K562 (cell line): ENCODE data around the gene CCL4. TPM values are rescaled to one million over a fixed set of nuclear protein-coding genes. Genes with fewer than 3 reads are reported as not detected.

ENCODE experiments used
- ATAC-seq: fragments of 200-7000 bp; cut with Tn5 transposase; 3 replicates; pipeline ENCODE4 v1.9.1; 2020; ENCODE audit warnings: moderate library complexity
- BruUV-seq: library from RNA; stranded (reverse); fragments of 400-500 nt; replicated peaks from 2 replicates; lab custom pipeline; 2021; lab: Mats Ljungman, UMichigan
- CTCF ChIA-PET: fragments of 300-600 bp; formaldehyde crosslinking; extraction: SDS; loops from one replicate; lab custom pipeline; 2021; ENCODE audit warnings: low intra/inter-chr PET ratio; lab: Yijun Ruan, JAX
- POLR2A ChIA-PET: fragments of 300-600, 350-650 bp; sonication (Branson Sonifier 250); formaldehyde crosslinking; extraction: SDS; loops from one replicate; lab custom pipeline; 2021; ENCODE audit warnings: antibody characterized with exemption, inconsistent platforms; lab: Yijun Ruan, JAX
- DNase-seq, 4 experiments: peaks; one replicate each; pipeline versions ENCODE4 v3.0.0 to v3.0.0-alpha.2; 2011 to 2018; ENCODE audit warnings: low spot score in 3 of 4, mixed read lengths in 3 of 4; ENCODE audit errors: extremely low read depth in 1 of 4
- FAIRE-seq: peaks from 2 replicates; lab custom pipeline; 2011; peaks lifted over from hg19 to GRCh38; lab: Jason Lieb, UNC
- H2AFZ ChIP-seq: 2 replicates; pipeline ENCODE4 v1.6.0; 2011; ENCODE audit warnings: low read depth, low read length, control low read depth, inconsistent platforms
- H3K27ac ChIP-seq: fragments of 200-600 bp; 3 replicates; pipeline ENCODE4 v1.8.0; 2011; ENCODE audit warnings: low read depth, mild to moderate bottlenecking, control low read depth, inconsistent platforms, low read length, moderate library complexity, mixed read lengths; ENCODE audit errors: extremely low read depth
- H3K27me3 ChIP-seq, 2 experiments: fragments of 300-600 bp in 1 of 2; 2 replicates in 1 of 2; 3 replicates in 1 of 2; pipeline versions ENCODE4 v1.6.0 to v1.8.0; 2011; ENCODE audit warnings: inconsistent platforms in 2 of 2, low read length in 2 of 2, mild to moderate bottlenecking in 1 of 2, mixed read lengths in 1 of 2, moderate library complexity in 1 of 2; ENCODE audit not compliant: control insufficient read depth in 2 of 2, insufficient read depth in 2 of 2
- H3K36me3 ChIP-seq: fragments of 300-600 bp; 3 replicates; pipeline ENCODE4 v1.8.0; 2011; ENCODE audit warnings: mild to moderate bottlenecking, low read length, inconsistent platforms; ENCODE audit not compliant: control insufficient read depth, insufficient read depth
- H3K4me1 ChIP-seq, 2 experiments: fragments of 200-600 bp in 1 of 2; replicated peaks in 1 of 2; 2 replicates in 1 of 2; 3 replicates in 1 of 2; pipeline versions ENCODE4 v1.5.1 to v1.8.0; 2011; ENCODE audit warnings: inconsistent platforms in 2 of 2, low read length in 2 of 2, mild to moderate bottlenecking in 1 of 2, mixed read lengths in 1 of 2, moderate library complexity in 1 of 2; ENCODE audit not compliant: control insufficient read depth in 2 of 2, insufficient read depth in 2 of 2
- H3K4me2 ChIP-seq: 2 replicates; pipeline ENCODE4 v1.6.1; 2011; ENCODE audit warnings: low read length, control low read depth, inconsistent platforms, mixed read lengths; ENCODE audit not compliant: insufficient read depth
- H3K4me3 ChIP-seq: fragments of 200-600 bp; sonication (generic), shearing (Covaris generic); 2 replicates; pipeline ENCODE4 v1.5.1; 2016; ENCODE audit warnings: control low read depth, inconsistent platforms
- H3K79me2 ChIP-seq: fragments of 200-600 bp; 3 replicates; pipeline ENCODE4 v1.8.0; 2011; ENCODE audit warnings: low read length, inconsistent platforms; ENCODE audit not compliant: control insufficient read depth, insufficient read depth
- H3K9ac ChIP-seq, 2 experiments: 2 replicates each; pipeline versions ENCODE4 v1.6.0 to v1.6.1; 2011; ENCODE audit warnings: low read depth in 2 of 2, low read length in 2 of 2, control low read depth in 1 of 2, inconsistent platforms in 1 of 2, mild to moderate bottlenecking in 1 of 2, mixed read lengths in 1 of 2; ENCODE audit not compliant: insufficient read depth in 1 of 2
- H3K9me1 ChIP-seq: one replicate; pipeline ENCODE4 v1.6.0; 2011; ENCODE audit warnings: inconsistent platforms, mild to moderate bottlenecking, low read length, moderate library complexity; ENCODE audit not compliant: control insufficient read depth, insufficient read depth
- H3K9me3 ChIP-seq: replicated peaks from 2 replicates; pipeline ENCODE4 v1.5.1; 2011; ENCODE audit warnings: low read depth, low read length, inconsistent platforms; ENCODE audit not compliant: control insufficient read depth, insufficient read depth
- H4K20me1 ChIP-seq: replicated peaks from 2 replicates; pipeline ENCODE4 v1.6.1; 2011; ENCODE audit warnings: low read length, inconsistent platforms, mixed read lengths; ENCODE audit not compliant: control insufficient read depth, insufficient read depth
- CBX5 ChIP-seq: IDR thresholded peaks from 2 replicates; pipeline ENCODE4 v1.6.1; 2014; ENCODE audit warnings: low read depth, borderline replicate concordance
- CTBP1 ChIP-seq: fragments of 450-650 bp; IDR thresholded peaks from 2 replicates; pipeline ENCODE4 v1.6.1; 2016; ENCODE audit warnings: borderline replicate concordance
- ELK3 ChIP-seq: fragments of 450-650 bp; formaldehyde crosslinking; IDR thresholded peaks from 2 replicates; pipeline ENCODE4 v1.4.0; 2020; ENCODE audit warnings: mild to moderate bottlenecking
- FOSL1 ChIP-seq: fragments of 200-800 bp; sonication (Bioruptor generic); conservative IDR thresholded peaks from 2 replicates; pipeline ENCODE4 v1.6.1; 2016; ENCODE audit warnings: missing genetic modification characterization, missing compliant biosample characterization
- FOXA1 ChIP-seq: fragments of 450-650 bp; IDR thresholded peaks from 2 replicates; pipeline ENCODE4 v1.6.1; 2016; ENCODE audit warnings: mild to moderate bottlenecking, borderline replicate concordance
- HDAC3 ChIP-seq: fragments of 450-650 bp; IDR thresholded peaks from 2 replicates; pipeline ENCODE4 v1.6.1; 2018; ENCODE audit warnings: borderline replicate concordance, mild to moderate bottlenecking, moderate library complexity; ENCODE audit not compliant: partially characterized antibody
- HNRNPH1 ChIP-seq: fragments of 200-400 bp; formaldehyde crosslinking; optimal IDR thresholded peaks from 2 replicates; pipeline ENCODE3; 2017; ENCODE audit warnings: low read depth, mild to moderate bottlenecking, low read length, moderate library complexity
- NCOA4 ChIP-seq: fragments of 450-650 bp; IDR thresholded peaks from 2 replicates; pipeline ENCODE4 v1.6.1; 2018; ENCODE audit warnings: mild to moderate bottlenecking; ENCODE audit not compliant: partially characterized antibody
- SAFB2 ChIP-seq: fragments of 200-400 bp; formaldehyde crosslinking; IDR thresholded peaks from 2 replicates; pipeline ENCODE4 v1.6.1; 2018; ENCODE audit warnings: borderline replicate concordance, low read length, low read depth, moderate library complexity; ENCODE audit not compliant: severe bottlenecking
- TCF3 ChIP-seq: sonication (generic); formaldehyde crosslinking; IDR thresholded peaks from 2 replicates; pipeline ENCODE4 v1.4.0; 2020; ENCODE audit warnings: mild to moderate bottlenecking, missing genetic modification reagents
- ZBTB49 ChIP-seq: sonication (generic); formaldehyde crosslinking; IDR thresholded peaks from 2 replicates; pipeline ENCODE4 v1.8.0; 2022; ENCODE audit warnings: missing genetic modification reagents, mild to moderate bottlenecking, borderline replicate concordance
- ZNF324 ChIP-seq: fragments of 250-450 bp; sonication (Bioruptor Pico); IDR thresholded peaks from 2 replicates; pipeline ENCODE4 v1.4.0; 2020; ENCODE audit warnings: mild to moderate bottlenecking
- ZNF551 ChIP-seq: fragments of 250-450 bp; sonication (Bioruptor Pico); IDR thresholded peaks from 2 replicates; pipeline ENCODE4 v1.5.0; 2021; ENCODE audit warnings: mild to moderate bottlenecking, moderate library complexity
- WGBS: fragments of 100-300 bp; shearing (Covaris generic); methylation state at CpG from one replicate; pipeline ENCODE4 v1.1.6; 2016; ENCODE audit warnings: low coverage, mixed read lengths; ENCODE audit not compliant: insufficient coverage; ENCODE audit errors: missing lambda C conversion rate; 5-methylcytosine and 5-hydroxymethylcytosine counted together
- in situ Hi-C: fragments of 300-500 bp; cut with MboI; formaldehyde crosslinking; loops from 4 replicates; pipeline ENCODE4 v1.15.0; 2018; ENCODE audit warnings: inconsistent platforms, mixed read lengths
- intact Hi-C: fragments of 100-400 bp; cut with micrococcal nuclease; formaldehyde crosslinking; loops from 2 replicates; pipeline ENCODE4 v1.14.2; 2022
- polyA plus RNA-seq, 8 experiments: library from polyadenylated mRNA; depleted of rRNA in 4 of 8; stranded (reverse) in 5 of 8; unstranded in 3 of 8; fragments of >200 nt; fragmentation: Nextera tagmentation in 2 of 8; fragmentation: Illumina TruSeq in 1 of 8; extraction: Ambion mirVana in 2 of 8; extraction: Trizol in 1 of 8; gene quantifications; 2 replicates each; pipeline versions ENCODE4 v1.2.1 to v1.2.3, GENCODE V29; 2011 to 2014; ENCODE audit warnings: inconsistent platforms in 1 of 8, missing spikeins in 1 of 8
- total RNA-seq, 7 experiments: library from RNA; depleted of rRNA in 6 of 7; stranded (reverse); fragments of >200 nt in 6 of 7; fragmentation: Illumina TruSeq in 2 of 7; extraction: Trizol in 2 of 7; gene quantifications; 2 replicates each; pipeline versions ENCODE4 v1.2.1 to v1.2.3, GENCODE V29; 2011 to 2021; ENCODE audit warnings: low replicate concordance in 1 of 7

CCL4 gene
- total and polyA plus RNA-seq, 9 of the 15 experiments (the other 6 are each of a cell fraction or from before 2014, with no cell fraction given) = 0.91 TPM; not detected in 8

GRCh38 chr17:36088670-36089338 lies 14.8 kb upstream of the CCL4 start:
- no peaks in the 10 kb centered on the region for H3K79me2 ChIP-seq
- POLR2A ChIA-PET = interaction anchor here (0.5 to 0.7 kb wide), 2 partner anchors 247 to 655 kb away, joined by 3 read pairs; no protein-coding TSS in a partner anchor
- peaks cover 13 to 18% of the 10 kb centered on the region in 2 experiments; a peak in 4 of 5 replicates for H3K27me3 ChIP-seq
- no peaks in the 10 kb centered on the region for H3K9me3 ChIP-seq
- no peak overlapping the region for H3K27ac ChIP-seq
- no peak overlapping the region for H2AFZ ChIP-seq
- no peaks in the 10 kb centered on the region for H3K36me3 ChIP-seq
- 2% methylated on average over 14 of the region's 14 CpGs for WGBS
- DNase-seq (no peak), ATAC-seq (no peak), FAIRE-seq (no peak)
- TF ChIP-seq ELK3 (CRISPR knock-in tag) (no peak), ZNF551 (CRISPR knock-in tag) (no peak), HDAC3 (no peak), CTBP1 (no peak), ZNF324 (CRISPR knock-in tag) (no peak), ZBTB49 (no peak), NCOA4 (no peak), CBX5 (no peak), TCF3 (CRISPR knock-in tag) (no peak), HNRNPH1 (no peak), FOXA1 (no peak), SAFB2 (no peak), FOSL1 (tag) (no peak)
- in situ Hi-C loops (no loop called here), intact Hi-C loops (no loop called here)
- BruUV-seq = no TSS peak
- H3K4me2 ChIP-seq = no peak overlapping the region
- CTCF ChIA-PET = no interaction called here
- H3K4me1 ChIP-seq = no peaks in the 10 kb centered on the region
- H3K4me3 ChIP-seq = no peak overlapping the region
- no peaks in the 10 kb centered on the region for H3K9me1 ChIP-seq
- no peak overlapping the region for H3K9ac ChIP-seq
- no peaks in the 10 kb centered on the region for H4K20me1 ChIP-seq
